H9 (cell line): ENCODE measurements around the gene PAQR9. TPM values are rescaled to one million over a fixed set of nuclear protein-coding genes. Genes with fewer than 3 reads are reported as not detected.

Experiments
- DNase-seq: peaks from one replicate; pipeline ENCODE4 v3.0.0-alpha.2; 2017
- H2AFZ ChIP-seq: one replicate; pipeline ENCODE4 v1.6.1; 2013; ENCODE audit warnings: mild to moderate bottlenecking, low read length, control low read depth, moderate library complexity
- H2AK5ac ChIP-seq: 2 replicates; pipeline ENCODE4 v1.6.1; 2013; ENCODE audit warnings: low read length, control low read depth, mixed read lengths; ENCODE audit not compliant: insufficient read length
- H2BK120ac ChIP-seq: one replicate; pipeline ENCODE4 v1.6.1; 2013; ENCODE audit warnings: low read depth, mild to moderate bottlenecking, low read length, control low read depth, inconsistent platforms; ENCODE audit not compliant: poor library complexity, severe bottlenecking
- H2BK12ac ChIP-seq: 2 replicates; pipeline ENCODE4 v1.6.1; 2013; ENCODE audit warnings: low read length, control low read depth, mixed read lengths, low read depth; ENCODE audit not compliant: insufficient read length
- H2BK15ac ChIP-seq: 2 replicates; pipeline ENCODE4 v1.6.1; 2013; ENCODE audit warnings: low read depth, low read length, control low read depth
- H2BK20ac ChIP-seq: one replicate; pipeline ENCODE4 v1.6.1; 2013; ENCODE audit warnings: low read depth, mild to moderate bottlenecking, low read length, control low read depth, inconsistent platforms; ENCODE audit not compliant: poor library complexity, severe bottlenecking
- H2BK5ac ChIP-seq: 2 replicates; pipeline ENCODE4 v1.6.1; 2013; ENCODE audit warnings: low read length, control low read depth, mixed read lengths; ENCODE audit not compliant: insufficient read length
- H3K14ac ChIP-seq: 2 replicates; pipeline ENCODE4 v1.6.1; 2013; ENCODE audit warnings: low read length, control low read depth; ENCODE audit not compliant: insufficient read depth
- H3K18ac ChIP-seq: 2 replicates; pipeline ENCODE4 v1.6.1; 2013; ENCODE audit warnings: low read depth, mild to moderate bottlenecking, mixed read lengths, low read length, control low read depth; ENCODE audit not compliant: insufficient read length
- H3K23ac ChIP-seq: 2 replicates; pipeline ENCODE4 v1.6.1; 2013; ENCODE audit warnings: low read length, control low read depth, mixed read lengths, low read depth; ENCODE audit not compliant: insufficient read length
- H3K23me2 ChIP-seq: 2 replicates; pipeline ENCODE4 v1.6.1; 2013; ENCODE audit warnings: low read depth, mild to moderate bottlenecking, mixed read lengths, low read length, control low read depth; ENCODE audit not compliant: insufficient read length, poor library complexity, severe bottlenecking
- H3K27ac ChIP-seq: 2 replicates; pipeline ENCODE4 v1.5.1; 2013; ENCODE audit warnings: low read length, control low read depth, mixed read lengths, low read depth; ENCODE audit not compliant: insufficient read length
- H3K27me3 ChIP-seq: 2 replicates; pipeline ENCODE4 v1.6.1; 2013; ENCODE audit warnings: low read length, control low read depth, inconsistent platforms; ENCODE audit not compliant: insufficient read depth
- H3K4ac ChIP-seq: 2 replicates; pipeline ENCODE4 v1.6.1; 2013; ENCODE audit warnings: low read depth, mild to moderate bottlenecking, control low read depth, inconsistent platforms, low read length, moderate library complexity
- H3K4me1 ChIP-seq: 2 replicates; pipeline ENCODE4 v1.6.1; 2013; ENCODE audit warnings: low read length, control low read depth, inconsistent platforms; ENCODE audit not compliant: insufficient read depth
- H3K4me2 ChIP-seq: 2 replicates; pipeline ENCODE4 v1.6.1; 2013; ENCODE audit warnings: low read length, control low read depth, mixed read lengths; ENCODE audit not compliant: insufficient read length, insufficient read depth
- H3K56ac ChIP-seq: 2 replicates; pipeline ENCODE4 v1.6.1; 2013; ENCODE audit warnings: low read depth, mild to moderate bottlenecking, mixed read lengths, low read length, control low read depth; ENCODE audit not compliant: insufficient read length
- H3K79me1 ChIP-seq: 2 replicates; pipeline ENCODE4 v1.6.1; 2013; ENCODE audit warnings: low read depth, mild to moderate bottlenecking, moderate library complexity, low read length, control low read depth, inconsistent platforms; ENCODE audit not compliant: insufficient read depth, poor library complexity, severe bottlenecking
- H3K79me2 ChIP-seq: 2 replicates; pipeline ENCODE4 v1.6.1; 2013; ENCODE audit warnings: low read length, control low read depth, inconsistent platforms; ENCODE audit not compliant: insufficient read depth
- H3K9ac ChIP-seq: 2 replicates; pipeline ENCODE4 v1.6.1; 2013; ENCODE audit warnings: low read length, control low read depth, mixed read lengths; ENCODE audit not compliant: insufficient read length; ENCODE audit errors: extremely low read depth
- H3K9me3 ChIP-seq: one replicate; pipeline ENCODE4 v1.6.1; 2013; ENCODE audit warnings: low read depth, low read length, inconsistent platforms; ENCODE audit not compliant: control insufficient read depth
- H3T11ph ChIP-seq: one replicate; pipeline ENCODE4 v1.6.1; 2013; ENCODE audit warnings: mild to moderate bottlenecking, low read length, control low read depth, inconsistent platforms
- H4K20me1 ChIP-seq: one replicate; pipeline ENCODE4 v1.6.1; 2013; ENCODE audit not compliant: control insufficient read depth, insufficient read length, insufficient read depth
- H4K5ac ChIP-seq: 2 replicates; pipeline ENCODE4 v1.6.1; 2013; ENCODE audit warnings: low read depth, mild to moderate bottlenecking, mixed read lengths, low read length, control low read depth; ENCODE audit not compliant: insufficient read length
- H4K8ac ChIP-seq: replicated peaks from 2 replicates; pipeline ENCODE4 v1.6.1; 2013; ENCODE audit warnings: low read length, control low read depth, mixed read lengths, low read depth; ENCODE audit not compliant: insufficient read length
- H4K91ac ChIP-seq: 2 replicates; pipeline ENCODE4 v1.6.1; 2013; ENCODE audit warnings: low read depth, mild to moderate bottlenecking, moderate library complexity, mixed read lengths, low read length, control low read depth; ENCODE audit not compliant: insufficient read length
- H3K27ac Mint-ChIP-seq, 3 experiments: 2 replicates in 2 of 3; 3 replicates in 1 of 3; pipeline ENCODE4 v1.8.0; 2020 to 2021; ENCODE audit warnings: mixed read lengths in 3 of 3, mild to moderate bottlenecking in 1 of 3, moderate library complexity in 1 of 3
- H3K27me3 Mint-ChIP-seq: 2 replicates; pipeline ENCODE4 v1.8.0; 2021; ENCODE audit warnings: low read depth, mild to moderate bottlenecking, moderate library complexity, mixed read lengths
- H3K36me3 Mint-ChIP-seq, 3 experiments: 2 replicates in 2 of 3; 3 replicates in 1 of 3; pipeline ENCODE4 v1.8.0; 2020 to 2021; ENCODE audit warnings: low read depth in 3 of 3, mixed read lengths in 3 of 3; ENCODE audit not compliant: insufficient read depth in 1 of 3
- H3K4me1 Mint-ChIP-seq, 2 experiments: 2 replicates each; pipeline ENCODE4 v1.8.0; 2020; ENCODE audit warnings: mixed read lengths in 2 of 2
- H3K4me3 Mint-ChIP-seq, 2 experiments: 2 replicates in 1 of 2; 3 replicates in 1 of 2; pipeline ENCODE4 v1.8.0; 2020 to 2021; ENCODE audit warnings: mild to moderate bottlenecking in 2 of 2, mixed read lengths in 2 of 2, moderate library complexity in 1 of 2
- H3K9me3 Mint-ChIP-seq, 2 experiments: 2 replicates in 1 of 2; 3 replicates in 1 of 2; pipeline ENCODE4 v1.8.0; 2020; ENCODE audit warnings: mild to moderate bottlenecking in 2 of 2, mixed read lengths in 2 of 2, moderate library complexity in 1 of 2
- CTCF ChIP-seq: fragments of 200-600 bp; sonication (generic); conservative IDR thresholded peaks from 3 replicates; pipeline ENCODE4 v1.8.0; 2021; ENCODE audit warnings: antibody characterized with exemption, mild to moderate bottlenecking
- WGBS: extraction: QIAGEN DNeasy Blood & Tissue Kit; methylation state at CpG from one replicate; pipeline ENCODE4 v1.1.7; 2013; ENCODE audit warnings: missing lambda C conversion rate, low lambda C conversion rate, mixed read lengths; ENCODE audit not compliant: insufficient read length; ENCODE audit errors: extremely low coverage; 5-methylcytosine and 5-hydroxymethylcytosine counted together
- total RNA-seq: library from RNA; stranded (reverse); gene quantifications from 2 replicates; pipeline ENCODE4 v1.2.1, GENCODE V29; 2021

Gene PAQR9
- total RNA-seq, 1 experiment from 2014 or later: 2.3 TPM

- Histone ChIP-seq H2AFZ (no peak overlapping the region), H3K79me1 (no peaks in the 10 kb centered on the region), H3K23ac (no peak overlapping the region), H3K27me3 (no peaks in the 10 kb centered on the region), H3K4me2 (no peak overlapping the region), H4K5ac (no peak overlapping the region), H3T11ph (no peak overlapping the region), H2BK20ac (no peak overlapping the region), H3K79me2 (no peaks in the 10 kb centered on the region), H2BK15ac (no peak overlapping the region), H2BK12ac (no peak overlapping the region), H2AK5ac (no peak overlapping the region), H3K9me3 (no peaks in the 10 kb centered on the region), H3K56ac (no peak overlapping the region), H4K20me1 (no peaks in the 10 kb centered on the region), H3K14ac (no peak overlapping the region), H4K91ac (no peak overlapping the region), H2BK120ac (no peak overlapping the region), H4K8ac (no peak overlapping the region), H2BK5ac (no peak overlapping the region), H3K27ac (no peak overlapping the region), H3K4me1 (no peaks in the 10 kb centered on the region), H3K4ac (no peak overlapping the region), H3K9ac (no peak overlapping the region), H3K23me2 (no peaks in the 10 kb centered on the region), H3K18ac (no peak overlapping the region)
- Mint-ChIP-seq H3K36me3 (no peaks in the 10 kb centered on the region; a peak in 1 of 7 replicates), H3K4me1 (peaks cover 5 to 6% of the 10 kb centered on the region in 2 experiments; a peak in 3 of 4 replicates), H3K9me3 (no peaks in the 10 kb centered on the region), H3K27ac (no peak overlapping the region), H3K27me3 (peaks cover 4% of the 10 kb centered on the region), H3K4me3 (no peak overlapping the region)
- no peak for DNase-seq
- no CpG with 5 or more reads among the region's 6 CpGs for WGBS
- no peak for TF ChIP-seq CTCF
Measured at GRCh38 chr3:142912402-142913172, 50.9 kb downstream of the PAQR9 start.

Other genes starting within 250 kb of the PAQR9 start
- gene TRPC1, start 239.6 kb downstream of the PAQR9 start, total RNA-seq: 16.5 and 18.6 TPM in 2 replicates
- 6.8 and 9.2 TPM in 2 replicates for gene PCOLCE2, start 74.6 kb downstream of the PAQR9 start, total RNA-seq
- gene U2SURP, start 37.9 kb upstream of the PAQR9 start, total RNA-seq: 164 and 168 TPM in 2 replicates
- 5.8 and 6.3 TPM in 2 replicates for gene CHST2, start 156.1 kb upstream of the PAQR9 start, total RNA-seq